ENCODE results near the gene NUP35.

Gene NUP35

DNA sequence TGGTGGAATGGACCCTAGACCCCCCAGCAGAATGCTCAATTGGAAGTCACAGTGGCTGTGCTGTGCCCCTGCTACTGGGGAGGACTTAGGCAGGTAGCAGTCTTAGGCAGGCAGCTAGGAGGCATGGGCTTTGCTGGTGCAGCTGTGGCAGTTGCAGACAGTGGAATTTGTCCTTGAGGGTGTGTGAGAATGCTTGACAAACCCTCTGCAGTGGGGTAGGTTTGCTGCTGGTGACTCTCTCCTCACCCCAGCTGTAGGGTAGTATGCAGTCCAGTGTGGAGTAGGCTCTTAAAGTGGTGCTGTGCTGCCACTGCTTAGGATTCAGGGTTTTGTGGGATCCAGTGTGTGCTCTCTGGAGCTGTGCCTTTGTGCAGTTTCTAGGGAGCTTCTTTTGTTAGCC lies 61.3 kb downstream of the NUP35 start:
- CTCF ChIA-PET: no interaction called here
- DNase-seq (ENCODE audit: low spot score): no peak
- POLR2A ChIA-PET (ENCODE audit: low non-redundant PET): no interaction called here
- peak overlapping the region; percentile 15; the same call in 1 of the 2 replicates for H3K27ac ChIP-seq
- TF ChIP-seq, protein P1, sequence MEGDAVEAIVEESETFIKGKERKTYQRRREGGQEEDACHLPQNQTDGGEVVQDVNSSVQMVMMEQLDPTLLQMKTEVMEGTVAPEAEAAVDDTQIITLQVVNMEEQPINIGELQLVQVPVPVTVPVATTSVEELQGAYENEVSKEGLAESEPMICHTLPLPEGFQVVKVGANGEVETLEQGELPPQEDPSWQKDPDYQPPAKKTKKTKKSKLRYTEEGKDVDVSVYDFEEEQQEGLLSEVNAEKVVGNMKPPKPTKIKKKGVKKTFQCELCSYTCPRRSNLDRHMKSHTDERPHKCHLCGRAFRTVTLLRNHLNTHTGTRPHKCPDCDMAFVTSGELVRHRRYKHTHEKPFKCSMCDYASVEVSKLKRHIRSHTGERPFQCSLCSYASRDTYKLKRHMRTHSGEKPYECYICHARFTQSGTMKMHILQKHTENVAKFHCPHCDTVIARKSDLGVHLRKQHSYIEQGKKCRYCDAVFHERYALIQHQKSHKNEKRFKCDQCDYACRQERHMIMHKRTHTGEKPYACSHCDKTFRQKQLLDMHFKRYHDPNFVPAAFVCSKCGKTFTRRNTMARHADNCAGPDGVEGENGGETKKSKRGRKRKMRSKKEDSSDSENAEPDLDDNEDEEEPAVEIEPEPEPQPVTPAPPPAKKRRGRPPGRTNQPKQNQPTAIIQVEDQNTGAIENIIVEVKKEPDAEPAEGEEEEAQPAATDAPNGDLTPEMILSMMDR (conservative IDR thresholded peaks at IDR 0.05; ENCODE audit: low read depth): no peak

DNA sequence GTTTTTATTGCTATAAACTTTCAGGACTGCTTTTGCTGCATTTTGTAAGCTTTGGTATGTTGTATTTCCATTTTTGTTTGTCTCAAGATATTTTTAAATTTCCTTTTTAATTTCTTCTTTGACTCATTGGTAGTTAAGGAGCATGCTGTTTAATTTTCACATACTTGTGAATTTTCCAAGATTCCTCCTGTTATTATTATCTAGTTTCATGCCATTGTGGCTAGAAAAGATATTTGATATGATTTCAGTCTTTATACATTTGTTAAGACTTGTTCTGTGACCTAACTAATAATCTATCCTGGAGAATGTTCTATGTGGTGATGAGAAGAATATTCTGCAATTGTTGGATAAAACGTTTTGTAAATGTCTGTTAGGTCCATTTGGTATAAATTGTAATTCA lies 62.1 kb downstream of the NUP35 start:
- TF ChIP-seq, protein P1 (conservative IDR thresholded peaks at IDR 0.05; ENCODE audit: low read depth): no peak
- POLR2A ChIA-PET (ENCODE audit: low non-redundant PET): no interaction called here
- no peak overlapping the region for H3K27ac ChIP-seq
- CTCF ChIA-PET: no interaction called here
- no peak for DNase-seq (ENCODE audit: low spot score)

DNA sequence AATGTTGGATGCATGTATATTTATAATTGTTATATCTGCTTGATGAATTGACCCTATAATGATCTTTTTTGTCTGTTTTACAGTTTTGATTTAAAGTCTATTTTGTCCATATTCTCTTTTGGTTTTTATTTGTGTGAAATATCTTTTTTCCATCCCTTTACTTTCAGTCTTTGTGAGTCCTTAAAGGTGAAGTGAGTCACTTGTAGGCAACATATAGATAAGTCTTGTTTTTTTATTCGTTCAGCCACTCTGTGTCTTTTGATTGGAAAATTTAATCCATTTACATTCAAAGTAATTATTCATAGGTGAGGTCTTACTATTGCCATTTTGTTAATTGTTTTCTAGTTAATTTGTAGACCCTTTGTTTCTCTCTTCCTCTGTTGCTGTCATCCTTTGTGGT lies 62.5 kb downstream of the NUP35 start:
- no peak overlapping the region for H3K27ac ChIP-seq
- TF ChIP-seq, protein P1 (conservative IDR thresholded peaks at IDR 0.05; ENCODE audit: low read depth): no peak
- ChIA-PET CTCF (no interaction called here), POLR2A (ENCODE audit: low non-redundant PET) (no interaction called here)
- DNase-seq (ENCODE audit: low spot score): no peak

DNA sequence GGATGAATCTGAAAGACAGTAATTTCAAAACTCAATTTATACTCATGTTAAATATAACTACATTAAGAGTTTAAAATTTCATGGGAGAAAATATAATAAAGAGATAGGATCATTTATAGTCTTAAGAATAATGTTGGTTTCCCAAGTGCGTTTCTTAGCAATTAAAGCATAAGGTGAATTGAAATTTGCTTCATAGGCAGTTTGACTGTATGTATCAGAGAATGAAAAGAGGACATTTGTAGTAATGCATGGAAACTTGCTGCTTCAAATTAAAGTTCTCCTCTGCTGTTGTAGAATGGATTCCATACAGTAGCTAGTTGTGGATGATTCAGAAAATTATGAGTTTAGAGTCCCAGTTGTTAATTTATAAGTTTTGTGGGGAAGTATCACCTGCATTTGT lies 68.1 kb downstream of the NUP35 start:
- no peak overlapping the region for H3K27ac ChIP-seq
- no peak for DNase-seq (ENCODE audit: low spot score)
- TF ChIP-seq, protein P1 (conservative IDR thresholded peaks at IDR 0.05; ENCODE audit: low read depth): no peak
- POLR2A ChIA-PET (ENCODE audit: low non-redundant PET): no interaction called here
- CTCF ChIA-PET: no interaction called here

- H3K27ac ChIP-seq: no peak overlapping the region
- CTCF ChIA-PET: no interaction called here
- POLR2A ChIA-PET (ENCODE audit: low non-redundant PET): no interaction called here
- TF ChIP-seq, protein P1 (conservative IDR thresholded peaks at IDR 0.05; ENCODE audit: low read depth): no peak
- DNase-seq (ENCODE audit: low spot score): no peak
Observed at GRCh38 chr2:183193904-183194303, 69.7 kb downstream of the NUP35 start.

DNA sequence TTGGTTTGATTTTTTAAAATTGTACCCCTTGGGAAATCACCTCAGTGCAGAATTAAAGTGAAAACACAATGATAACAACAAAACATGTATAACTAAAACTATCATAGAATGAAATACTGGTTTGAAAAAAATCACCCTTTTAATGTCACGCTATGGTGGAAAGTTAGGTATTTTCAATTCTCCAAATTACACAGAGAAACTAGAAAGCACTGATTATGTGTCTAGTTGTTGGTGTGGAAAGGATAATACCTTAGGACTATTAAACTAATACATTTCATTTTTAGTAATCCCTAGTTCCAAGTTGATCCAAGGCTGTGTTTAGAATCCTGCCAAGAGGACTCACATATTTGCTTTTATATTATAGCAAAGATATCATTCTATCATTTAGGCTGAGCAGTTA lies 71.2 kb downstream of the NUP35 start:
- ChIA-PET CTCF (no interaction called here), POLR2A (ENCODE audit: low non-redundant PET) (no interaction called here)
- DNase-seq (ENCODE audit: low spot score): no peak
- H3K27ac ChIP-seq: no peak overlapping the region
- TF ChIP-seq, protein P1 (conservative IDR thresholded peaks at IDR 0.05; ENCODE audit: low read depth): no peak

GRCh38 chr2:183195998-183196409 lies 71.8 kb downstream of the NUP35 start:
- H3K27ac ChIP-seq: no peak overlapping the region
- no peak for DNase-seq (ENCODE audit: low spot score)
- CTCF ChIA-PET: no interaction called here
- POLR2A ChIA-PET (ENCODE audit: low non-redundant PET): no interaction called here
- TF ChIP-seq, protein P1 (conservative IDR thresholded peaks at IDR 0.05; ENCODE audit: low read depth): no peak
